Stimulated activated naive CD4-positive, alpha-beta T cell (primary cell): ENCODE measurements around the gene SF3B4.
A peak's percentile ranks its signal among the peaks of the same experiment; 100 is the strongest.
"Not testable (repeated sequence)": the region's sequence is repeated elsewhere in the genome, so short reads cannot be mapped to it uniquely, and the experiment has no call there.

ENCODE experiments used
- DNase-seq, 6 experiments: peaks; one replicate each; lab custom pipeline; 2025; lab: John Stamatoyannopoulos, UW

The SF3B4 gene

DNA sequence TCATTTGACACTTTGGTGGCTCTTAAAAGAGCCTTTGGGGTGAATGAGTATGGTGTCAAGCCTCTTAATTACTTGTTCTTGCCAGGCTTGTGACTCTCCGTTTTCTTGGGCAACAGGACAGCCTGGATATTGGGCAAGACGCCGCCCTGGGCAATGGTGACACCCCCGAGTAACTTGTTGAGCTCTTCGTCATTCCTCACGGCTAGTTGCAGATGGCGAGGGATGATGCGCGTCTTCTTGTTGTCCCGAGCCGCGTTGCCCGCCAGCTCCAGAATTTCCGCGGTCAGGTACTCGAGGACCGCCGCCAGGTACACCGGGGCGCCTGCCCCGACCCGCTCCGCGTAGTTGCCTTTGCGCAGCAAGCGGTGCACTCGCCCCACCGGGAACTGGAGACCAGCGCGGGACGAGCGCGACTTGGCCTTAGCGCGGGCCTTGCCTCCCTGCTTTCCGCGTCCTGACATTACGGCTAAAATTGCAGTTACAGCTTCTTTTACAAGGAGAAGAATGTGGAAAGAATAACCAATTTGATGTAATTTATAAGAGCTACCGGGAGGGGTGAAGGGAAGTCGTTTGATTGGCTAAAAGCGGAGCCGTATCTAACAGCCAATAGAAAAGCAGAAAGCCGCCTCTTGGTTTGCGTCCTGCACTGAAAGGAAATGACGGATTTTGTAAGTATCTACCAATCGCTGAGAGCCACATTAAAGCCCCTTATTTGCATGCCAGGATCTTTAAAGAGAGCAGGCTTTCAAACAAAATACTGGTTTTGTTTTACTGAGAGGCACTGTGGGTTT is 40.0 kb downstream of the SF3B4 start:
- peak; percentile 67 to 95 (median 88) for DNase-seq

GRCh38 chr1:149887196-149887455 is 40.5 kb downstream of the SF3B4 start:
- not testable (repeated sequence) for DNase-seq

DNA sequence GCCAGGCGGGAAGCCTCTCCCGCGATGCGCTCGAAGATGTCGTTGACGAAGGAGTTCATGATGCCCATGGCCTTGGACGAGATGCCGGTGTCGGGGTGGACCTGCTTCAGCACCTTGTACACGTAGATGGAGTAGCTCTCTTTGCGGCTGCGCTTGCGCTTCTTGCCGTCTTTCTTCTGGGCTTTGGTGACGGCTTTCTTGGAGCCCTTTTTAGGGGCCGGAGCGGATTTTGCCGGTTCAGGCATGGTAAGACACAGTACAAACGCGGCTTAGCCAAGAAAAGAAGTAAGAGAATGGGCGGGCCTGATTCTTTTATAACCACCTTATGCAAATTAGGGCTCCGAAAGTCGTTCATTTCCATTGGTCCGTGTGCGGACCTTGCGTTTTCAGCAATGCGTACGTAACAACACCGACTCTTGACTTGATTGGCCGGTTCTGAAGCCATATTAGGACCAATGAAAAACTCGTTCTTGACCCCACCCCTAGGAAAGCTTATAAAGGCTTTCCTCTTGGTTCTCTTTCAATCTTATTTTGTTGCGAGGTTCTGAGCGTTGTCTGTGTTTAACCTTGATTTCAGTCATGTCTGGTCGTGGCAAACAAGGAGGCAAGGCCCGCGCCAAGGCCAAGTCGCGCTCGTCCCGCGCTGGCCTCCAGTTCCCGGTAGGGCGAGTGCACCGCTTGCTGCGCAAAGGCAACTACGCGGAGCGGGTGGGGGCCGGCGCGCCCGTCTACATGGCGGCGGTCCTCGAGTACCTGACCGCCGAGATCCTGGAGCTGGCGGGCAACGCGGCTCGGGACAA is 41.0 kb downstream of the SF3B4 start:
- peak; percentile 76 to 99 (median 92) for DNase-seq

- DNase-seq: peak in 2 of 6 experiments; percentile 71 to 85
Observed at GRCh38 chr1:149886121-149886395, 41.5 kb downstream of the SF3B4 start.

GRCh38 chr1:149885339-149886120 is 42.1 kb downstream of the SF3B4 start:
- peak; percentile 49 to 83 (median 64) for DNase-seq

GRCh38 chr1:149884433-149885338 is 42.9 kb downstream of the SF3B4 start:
- DNase-seq: peak in 1 of 6 experiments; percentile 29

- no peak for DNase-seq
Observed at GRCh38 chr1:149883598-149884247, 43.9 kb downstream of the SF3B4 start.

GRCh38 chr1:149881876-149882275 is 45.7 kb downstream of the SF3B4 start:
- no peak for DNase-seq

- DNase-seq: peak in 4 of 6 experiments; percentile 9 to 68 (median 61)
Observed at GRCh38 chr1:149879556-149879955, 48.0 kb downstream of the SF3B4 start.

DNA sequence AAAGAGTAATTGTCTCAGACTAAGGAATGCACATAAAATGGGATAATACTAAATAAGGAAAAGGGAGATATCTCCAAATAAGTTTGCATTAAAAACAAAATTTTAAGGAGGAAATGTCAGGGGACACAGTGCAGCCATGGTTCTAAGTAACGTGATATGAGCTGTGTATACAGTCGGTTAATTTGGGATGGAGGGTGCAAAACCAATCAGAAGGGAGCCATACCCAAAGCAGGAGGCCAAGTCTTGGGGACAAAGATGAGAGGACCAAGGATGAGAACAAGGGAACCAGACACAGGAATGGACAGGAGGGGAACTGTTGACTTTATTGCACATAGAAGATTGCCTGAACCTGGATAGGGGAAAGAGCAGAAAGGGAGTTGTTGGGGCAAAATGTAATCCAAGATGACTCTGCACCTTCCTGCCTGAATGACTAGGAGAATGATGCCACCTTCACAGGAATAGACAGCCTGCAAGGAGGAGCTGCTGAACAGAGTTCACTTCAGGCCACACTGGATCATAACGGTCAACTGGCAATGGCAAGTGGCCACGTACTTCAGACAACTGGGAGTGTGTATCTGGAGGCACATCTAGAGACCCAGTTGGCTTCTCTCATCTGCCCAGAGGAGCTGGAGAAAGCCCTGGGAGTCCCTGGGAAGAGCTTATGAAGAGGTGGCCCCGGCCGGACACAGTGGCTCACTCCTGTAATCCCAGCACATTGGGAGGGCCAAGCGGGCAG is 50.2 kb downstream of the SF3B4 start:
- no peak for DNase-seq
